GM18907 (cell line): Measurements from ENCODE around the gene SORL1.

ENCODE experiments used
- ATAC-seq: cut with Tn5 transposase; IDR thresholded peaks from one replicate; pipeline ENCODE4 v1.9.1; 2021; ENCODE audit warnings: mild to moderate bottlenecking, moderate library complexity; ENCODE audit not compliant: unreplicated experiment

The SORL1 gene

DNA sequence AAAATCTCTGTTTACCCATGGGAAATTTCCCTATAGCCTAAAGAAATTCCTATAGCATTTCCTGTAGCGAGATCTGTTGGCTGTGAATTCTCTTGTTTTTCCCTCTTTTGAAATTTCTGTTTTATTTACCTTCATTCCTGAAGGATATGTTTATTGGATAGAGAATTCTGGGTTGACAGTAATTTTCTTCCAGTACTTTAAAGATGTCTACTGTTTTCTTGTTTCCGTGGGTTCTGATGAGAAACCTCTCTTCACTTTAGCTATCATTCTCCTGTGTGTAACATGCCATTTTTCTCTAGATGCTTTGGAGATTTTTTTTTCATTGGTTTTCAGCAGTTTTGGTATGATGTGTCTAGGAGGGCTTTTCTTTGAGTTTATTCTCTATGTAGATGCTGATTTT lies 78.1 kb downstream of the SORL1 start:
- no peak for ATAC-seq

DNA sequence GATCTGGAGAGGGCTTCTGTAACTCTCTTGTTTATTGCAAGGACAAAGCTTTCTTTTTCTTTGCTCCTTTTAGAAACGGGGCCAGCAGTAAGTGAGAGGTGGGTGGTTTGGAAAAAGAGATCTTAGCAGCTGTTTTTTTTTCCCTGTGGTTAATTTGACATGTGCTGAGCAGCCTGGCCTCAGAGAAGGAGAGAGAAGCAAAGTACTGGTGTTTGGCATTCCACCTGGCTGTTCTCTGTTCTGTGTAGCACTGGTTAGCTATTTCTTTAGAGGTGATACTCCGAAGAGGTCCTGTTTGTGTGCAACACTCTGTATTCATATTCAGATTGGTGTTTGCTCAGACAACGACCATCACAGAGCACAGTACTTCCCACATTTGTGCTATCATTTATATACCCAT lies 81.5 kb downstream of the SORL1 start:
- no peak for ATAC-seq

DNA sequence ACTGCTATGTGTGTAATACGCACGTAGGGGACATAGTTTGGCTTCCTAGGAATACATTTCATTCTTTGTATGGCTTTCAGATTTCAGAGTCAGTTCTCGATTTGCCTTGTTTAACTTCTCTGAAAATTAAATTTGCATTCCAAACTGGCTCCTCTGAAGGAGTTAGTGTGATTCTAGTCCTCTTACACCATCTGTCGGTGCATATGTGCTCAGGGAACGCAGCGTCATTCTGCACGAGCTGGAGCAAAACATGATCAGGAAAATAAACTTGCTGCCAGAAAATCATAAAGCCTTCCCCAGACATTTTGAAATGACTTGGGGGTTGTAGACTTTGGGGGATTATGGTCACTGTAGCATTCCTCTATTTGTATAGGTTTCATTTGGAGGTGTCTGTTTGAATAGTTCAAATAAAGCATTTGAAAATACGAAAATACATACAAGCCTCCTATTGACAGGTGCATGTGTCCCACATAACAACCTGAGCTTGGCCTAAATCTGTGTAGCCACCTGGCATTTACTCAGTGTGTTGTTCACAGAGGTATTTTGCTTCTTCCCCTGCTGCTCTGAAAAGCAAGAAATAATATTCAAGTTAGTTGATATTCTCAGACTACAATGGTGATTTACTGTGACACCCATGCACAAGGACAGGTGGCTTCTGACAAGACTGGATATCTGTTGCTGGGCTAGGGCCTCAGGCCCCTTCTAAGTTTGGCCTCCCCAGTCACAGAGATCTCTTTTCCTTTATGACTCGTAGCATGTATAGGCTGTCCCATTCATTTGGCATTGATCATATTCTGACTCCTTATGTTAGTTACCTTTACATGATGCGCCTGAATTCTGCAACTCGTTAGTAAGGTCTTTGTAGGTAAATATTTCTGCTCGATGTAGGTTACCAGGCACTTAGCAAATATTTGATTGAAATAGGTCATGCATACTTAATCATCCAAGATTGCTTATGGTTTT lies 82.3 kb downstream of the SORL1 start:
- ATAC-seq: no peak

- no peak for ATAC-seq
These were observed 83.1 kb downstream of the SORL1 start for GRCh38 chr11:121535129-121535796.

GRCh38 chr11:121536126-121536525 lies 84.0 kb downstream of the SORL1 start:
- no peak for ATAC-seq

DNA sequence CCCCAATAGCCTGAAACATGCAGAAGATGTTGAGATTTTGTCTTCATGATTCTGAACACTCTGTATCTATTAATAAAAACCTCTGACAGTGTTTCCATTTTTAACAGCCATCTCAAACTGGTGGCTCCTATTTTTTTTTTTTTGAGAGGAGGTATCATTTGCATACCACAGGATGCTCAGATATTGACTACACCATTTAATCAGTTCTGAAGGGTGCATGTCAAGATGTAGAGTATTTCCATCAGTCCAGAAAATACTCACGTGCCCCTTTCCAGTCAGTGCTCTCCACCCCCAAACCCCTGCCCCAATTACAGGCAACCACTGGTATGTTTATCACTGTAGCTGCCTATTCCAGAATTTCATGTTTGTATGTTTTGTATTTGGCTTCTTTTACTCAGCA lies 85.9 kb downstream of the SORL1 start:
- peak; percentile 76 for ATAC-seq

DNA sequence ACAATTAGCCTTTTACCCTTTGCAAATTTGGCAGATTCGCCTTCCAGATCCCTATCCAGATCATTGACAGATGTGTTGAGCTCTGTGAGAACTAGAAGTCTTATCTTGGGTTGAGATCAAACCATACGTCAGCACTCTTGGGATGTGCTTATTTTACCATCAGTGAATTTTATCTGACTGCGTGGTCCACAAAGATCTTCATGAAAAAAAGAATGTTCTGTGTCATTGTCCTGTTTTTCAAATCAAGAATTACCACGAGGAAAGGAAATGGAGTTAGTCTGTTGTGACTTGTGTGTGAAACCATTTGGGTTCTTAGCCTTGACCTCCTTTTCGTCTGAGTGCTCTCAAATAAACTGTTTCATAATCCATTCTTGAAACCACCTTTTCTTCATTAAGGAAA lies 86.9 kb downstream of the SORL1 start:
- no peak for ATAC-seq

- no peak for ATAC-seq
These were observed 88.5 kb downstream of the SORL1 start for GRCh38 chr11:121540627-121541026.

DNA sequence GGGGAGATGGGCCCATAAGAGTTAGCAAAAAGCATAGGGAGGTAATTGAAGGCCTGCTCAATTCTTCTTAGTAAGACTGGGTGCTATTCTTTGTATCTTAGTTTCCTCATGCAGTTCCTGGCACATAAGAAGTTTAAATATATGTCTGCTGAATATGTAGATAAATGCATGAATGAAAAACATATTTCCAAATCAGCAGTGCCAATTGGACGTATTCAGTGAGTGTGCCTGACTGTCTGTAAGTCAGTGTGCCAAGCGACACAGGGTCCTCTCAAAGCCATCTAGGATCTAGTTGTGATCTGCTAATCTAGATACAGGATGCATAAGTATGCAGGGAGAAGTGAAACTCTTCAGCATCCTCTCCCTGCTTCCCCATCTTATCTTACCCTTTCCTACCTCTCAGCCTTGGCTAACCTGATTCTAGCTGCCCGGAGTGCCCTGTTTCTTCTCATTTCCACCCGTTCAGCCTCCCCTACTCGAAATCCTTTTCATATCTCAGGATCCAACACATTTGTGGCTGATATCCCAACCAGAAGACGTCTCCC lies 91.8 kb downstream of the SORL1 start:
- ATAC-seq: no peak

GRCh38 chr11:121544956-121545355 lies 92.8 kb downstream of the SORL1 start:
- ATAC-seq: no peak

- no peak for ATAC-seq
These were observed 95.5 kb downstream of the SORL1 start for GRCh38 chr11:121547574-121547973.

DNA sequence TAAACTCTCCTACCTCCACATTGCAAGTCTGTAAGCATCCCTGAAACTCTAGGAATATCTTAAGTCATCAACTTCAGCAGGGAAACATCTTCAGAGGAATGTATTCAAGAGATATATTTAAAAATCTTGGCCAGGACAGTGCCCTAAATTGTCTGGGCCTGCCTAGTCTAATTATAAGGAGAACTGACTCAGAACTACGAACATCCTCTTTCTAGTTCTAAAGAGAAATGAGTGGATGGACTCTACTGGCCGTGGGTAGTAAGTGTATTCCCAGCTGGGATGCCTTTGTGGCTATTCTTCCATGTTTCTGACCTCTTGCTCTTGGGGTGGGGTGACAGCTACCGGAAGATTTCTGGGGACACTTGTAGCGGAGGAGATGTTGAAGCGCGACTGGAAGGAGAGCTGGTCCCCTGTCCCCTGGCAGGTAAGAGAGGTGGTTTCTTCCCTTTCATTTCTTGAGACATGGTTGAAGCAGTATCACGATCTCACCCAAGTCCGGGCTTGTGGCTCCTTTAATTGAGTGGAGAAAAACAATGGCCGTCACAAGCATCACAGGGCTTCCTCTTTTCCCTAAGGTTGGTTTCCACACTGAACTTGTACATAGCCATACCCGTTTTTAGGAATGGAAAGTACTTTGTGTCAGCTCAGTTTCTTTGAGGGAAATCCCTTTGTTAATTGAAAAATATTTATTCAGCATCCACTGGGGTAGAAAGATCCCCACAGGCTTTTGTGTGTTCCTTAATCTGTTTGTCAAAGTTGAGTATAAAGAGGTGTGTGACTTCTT lies 98.3 kb downstream of the SORL1 start:
- no peak for ATAC-seq

- ATAC-seq: no peak
These were observed 99.3 kb downstream of the SORL1 start for GRCh38 chr11:121551463-121551862.

- ATAC-seq: no peak
These were observed 100.0 kb downstream of the SORL1 start for GRCh38 chr11:121552154-121552553.

DNA sequence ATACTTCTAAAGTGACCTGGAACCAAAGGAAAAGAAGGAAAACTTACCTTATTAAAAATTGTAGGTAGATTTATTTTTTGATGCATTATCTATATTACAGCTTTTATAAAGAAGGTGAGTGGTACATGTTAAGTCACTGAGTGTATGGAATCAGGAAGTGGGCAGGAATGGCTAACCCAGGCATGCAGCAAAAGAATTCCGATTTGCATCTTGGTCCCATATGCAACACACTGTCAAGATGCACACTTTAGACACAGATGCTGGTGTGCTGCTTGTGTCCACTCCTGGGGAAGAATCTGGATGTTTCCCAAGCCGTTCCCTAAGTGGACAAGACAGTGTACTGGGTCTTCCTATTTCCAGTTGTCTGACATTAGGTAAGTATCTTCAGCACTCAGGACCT lies 100.5 kb downstream of the SORL1 start:
- ATAC-seq: no peak

GRCh38 chr11:121553389-121553788 lies 101.3 kb downstream of the SORL1 start:
- no peak for ATAC-seq

GRCh38 chr11:121553806-121554205 lies 101.7 kb downstream of the SORL1 start:
- ATAC-seq: no peak

DNA sequence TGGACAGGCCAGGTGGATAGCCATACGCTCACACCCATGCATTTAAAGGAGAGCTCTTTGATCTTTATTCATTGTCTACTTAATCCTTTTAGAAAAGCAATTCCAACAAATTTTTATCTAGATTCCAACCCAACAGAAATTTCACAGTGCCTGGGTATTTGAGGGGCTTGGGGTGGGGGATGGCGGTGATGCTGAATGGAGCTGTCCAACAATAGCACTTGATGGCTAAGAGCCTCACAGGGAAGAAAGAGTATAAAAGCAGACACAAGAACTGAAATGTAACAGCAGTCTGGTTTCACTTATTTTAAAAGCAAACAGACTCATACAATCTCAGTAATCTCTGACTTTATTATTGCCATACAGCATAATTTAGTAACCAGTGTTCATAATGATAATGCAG lies 102.4 kb downstream of the SORL1 start:
- no peak for ATAC-seq

- ATAC-seq: no peak
These were observed 103.0 kb downstream of the SORL1 start for GRCh38 chr11:121555121-121555520.

DNA sequence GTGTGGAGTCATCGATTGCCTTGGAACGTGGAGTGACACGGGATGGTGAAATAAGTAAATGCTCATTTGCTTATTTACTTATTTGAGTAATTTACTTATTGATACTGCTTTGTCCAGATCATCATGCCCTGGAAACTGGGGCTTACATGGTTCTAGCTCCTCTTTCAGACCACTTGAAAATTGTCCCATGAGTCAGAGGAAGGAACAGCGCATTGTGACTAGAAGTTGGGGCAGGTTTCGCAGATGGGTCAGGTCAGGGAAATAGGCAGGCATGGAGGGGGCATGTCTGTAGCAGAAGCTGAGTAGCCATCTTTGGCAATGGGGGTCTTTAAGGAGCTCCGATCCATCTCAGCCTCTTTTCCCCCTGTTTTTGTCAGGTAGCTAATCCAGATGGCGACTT lies 104.8 kb downstream of the SORL1 start:
- ATAC-seq: no peak

GRCh38 chr11:121557348-121557747 lies 105.2 kb downstream of the SORL1 start:
- peak; percentile 92 for ATAC-seq
